Lung microvascular endothelial cell (primary cell): ENCODE measurements around the gene RTCB. TPM values are rescaled to one million over a fixed set of nuclear protein-coding genes. Genes with fewer than 3 reads are reported as not detected.
A peak's percentile ranks its signal among the peaks of the same experiment; 100 is the strongest.
"Not testable (repeated sequence)": the region's sequence is repeated elsewhere in the genome, so short reads cannot be mapped to it uniquely, and the experiment has no call there.

Experiments used
- DNase-seq, 2 donors: peaks; one replicate each; pipeline versions ENCODE4 v3.0.0 to v3.0.0-alpha.2; 2010; ENCODE audit warnings: low read depth in 2 of 2
- total RNA-seq: library from RNA; depleted of rRNA; stranded (reverse); fragments of >200 nt; gene quantifications from 2 replicates; pipeline ENCODE4 v1.2.1, GENCODE V29; 2014

RTCB gene
- total RNA-seq, 1 donor from 2014 or later, result 107 TPM

DNA sequence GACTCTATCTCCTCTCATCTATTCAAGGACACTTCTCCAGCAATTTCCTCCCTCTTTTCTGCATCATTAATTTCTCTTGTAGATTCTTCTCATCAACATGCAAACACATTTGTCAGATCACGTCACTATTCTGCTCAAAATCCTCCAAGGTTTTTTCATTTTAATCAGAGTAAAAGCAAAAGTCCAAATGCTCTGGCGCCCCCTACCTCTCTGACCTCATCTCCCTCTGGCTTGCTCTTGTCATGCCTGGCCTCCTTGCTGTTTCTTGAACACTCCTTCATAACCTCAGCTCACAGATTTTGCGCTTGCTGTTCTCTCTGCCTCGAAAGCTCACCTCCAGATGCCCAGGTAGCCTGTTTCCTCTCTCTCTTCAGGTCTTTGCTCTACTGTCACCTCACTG lies 22.4 kb downstream of the RTCB start:
- DNase-seq, result peak; percentile 30 to 40

GRCh38 chr22:32385681-32386080 lies 26.4 kb downstream of the RTCB start:
- DNase-seq, result no peak

GRCh38 chr22:32380991-32381390 lies 31.1 kb downstream of the RTCB start:
- DNase-seq, result peak; percentile 8 to 84

- DNase-seq, result peak; percentile 67 to 80
Observed at GRCh38 chr22:32378707-32379272, 33.3 kb downstream of the RTCB start.

GRCh38 chr22:32376681-32377080 lies 35.4 kb downstream of the RTCB start:
- no peak for DNase-seq

DNA sequence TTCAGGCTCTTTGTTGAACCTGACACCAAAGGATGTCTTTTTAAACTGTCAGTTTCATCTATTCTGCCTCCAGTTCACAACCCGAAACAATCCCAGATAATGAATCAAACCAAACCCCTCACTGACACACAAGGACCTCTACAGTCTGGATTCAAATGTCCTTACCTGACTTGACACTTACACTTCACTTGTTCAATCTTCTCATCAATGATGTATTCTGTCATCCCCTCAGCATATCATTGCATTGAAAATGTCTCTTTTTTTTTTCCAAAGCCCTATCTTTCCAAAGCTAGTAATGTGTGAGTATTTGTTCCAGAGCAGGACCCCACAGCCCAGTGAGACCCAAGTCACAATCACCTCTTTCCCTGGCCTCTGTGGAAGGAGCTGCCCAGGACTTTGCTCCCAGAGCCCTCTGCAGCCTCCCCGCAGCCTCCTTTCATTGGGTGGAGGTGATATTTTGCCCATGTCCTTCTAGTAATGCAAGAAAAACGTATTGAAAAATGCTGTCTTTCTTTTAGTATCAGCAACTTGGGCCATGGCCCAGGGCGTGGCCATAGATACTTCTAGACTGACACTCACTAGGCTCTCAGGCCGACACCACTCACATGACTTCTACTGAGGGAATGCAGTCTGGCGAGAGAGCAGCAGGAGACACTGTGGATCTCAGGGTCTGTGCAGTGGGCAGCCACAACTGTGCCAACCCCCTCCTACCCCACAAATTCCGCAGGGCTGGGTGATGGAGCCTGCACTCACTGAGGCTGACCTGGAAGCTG lies 36.2 kb downstream of the RTCB start:
- DNase-seq, result no peak

DNA sequence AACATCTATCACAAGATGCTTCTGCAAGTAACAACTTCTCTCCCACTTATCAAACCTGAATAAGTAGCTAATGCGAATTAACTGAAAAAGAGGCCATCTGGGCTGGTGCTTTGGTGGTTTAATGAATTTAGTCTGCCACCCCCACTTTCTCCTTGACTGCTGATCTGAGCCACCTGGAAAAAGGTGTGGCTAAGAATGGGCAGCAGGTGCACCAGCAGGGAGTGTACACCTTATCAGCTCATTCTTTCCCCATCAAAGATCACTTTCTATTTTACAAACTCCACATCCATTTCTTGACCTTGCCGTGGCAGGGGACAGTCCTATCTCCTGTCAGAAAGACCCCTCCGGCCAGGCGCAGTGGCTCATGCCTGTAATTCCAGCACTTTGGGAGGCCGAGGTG lies 47.8 kb downstream of the RTCB start:
- DNase-seq, result no peak

- no peak for DNase-seq
Observed at GRCh38 chr22:32361257-32361656, 50.8 kb downstream of the RTCB start.

- DNase-seq, result peak in 1 of 2 donors; percentile 43
Observed at GRCh38 chr22:32360096-32360495, 52.0 kb downstream of the RTCB start.

- DNase-seq, result not testable (repeated sequence)
Observed at GRCh38 chr22:32357567-32357966, 54.5 kb downstream of the RTCB start, which contains the start of gene RFPL3. Gene RFPL3 (plus strand): TSS chr22:32357867. CDS start chr22:32358072, 205 bp downstream.

DNA sequence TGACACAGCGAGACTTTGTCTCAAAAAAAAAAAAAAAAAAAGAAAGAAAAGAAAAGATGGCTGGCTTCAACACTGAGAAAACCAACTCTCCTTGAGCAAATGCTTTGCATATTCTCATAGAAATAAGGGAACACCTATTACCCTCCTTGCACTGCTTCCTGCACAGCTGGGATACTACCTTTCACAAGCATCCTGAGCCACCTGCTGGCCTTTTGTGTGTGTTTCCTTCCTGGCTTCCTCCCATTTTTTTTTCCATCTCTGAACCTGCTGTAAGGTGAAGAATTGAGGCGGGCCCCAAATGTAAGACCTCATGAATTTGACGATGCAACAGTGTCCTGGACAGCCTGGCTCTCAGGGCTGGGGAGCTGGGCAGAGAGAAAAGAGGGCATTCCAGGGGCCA lies 56.3 kb downstream of the RTCB start:
- peak in 1 of 2 donors; percentile 37 for DNase-seq

GRCh38 chr22:32354360-32355351 lies 57.4 kb downstream of the RTCB start:
- DNase-seq, result peak; percentile 91 to 96

- no peak for DNase-seq
Observed at GRCh38 chr22:32353840-32354239, 58.2 kb downstream of the RTCB start.

DNA sequence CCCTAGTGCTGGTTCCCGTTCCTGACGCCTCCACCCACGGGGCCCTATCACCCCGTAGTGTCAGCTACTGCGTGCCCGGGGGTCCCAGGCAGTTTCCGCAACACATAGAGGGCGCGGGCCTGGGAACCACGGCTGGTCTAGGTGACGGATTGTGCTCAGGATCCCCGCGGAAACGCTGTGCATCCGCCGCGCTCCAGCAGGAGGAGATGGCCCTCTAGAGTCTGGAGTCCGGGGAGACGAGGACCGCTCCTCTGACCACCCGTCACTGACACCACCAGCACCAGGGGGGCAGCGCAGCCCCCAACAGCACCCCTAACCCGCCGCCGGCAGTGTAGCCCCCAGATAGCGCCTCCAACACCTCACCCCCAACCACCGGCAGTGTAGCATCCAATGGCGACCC lies 58.8 kb downstream of the RTCB start:
- DNase-seq, result no peak

- no peak for DNase-seq
Observed at GRCh38 chr22:32352681-32353080, 59.4 kb downstream of the RTCB start.

GRCh38 chr22:32351875-32352274 lies 60.2 kb downstream of the RTCB start:
- DNase-seq, result not testable (repeated sequence)

DNA sequence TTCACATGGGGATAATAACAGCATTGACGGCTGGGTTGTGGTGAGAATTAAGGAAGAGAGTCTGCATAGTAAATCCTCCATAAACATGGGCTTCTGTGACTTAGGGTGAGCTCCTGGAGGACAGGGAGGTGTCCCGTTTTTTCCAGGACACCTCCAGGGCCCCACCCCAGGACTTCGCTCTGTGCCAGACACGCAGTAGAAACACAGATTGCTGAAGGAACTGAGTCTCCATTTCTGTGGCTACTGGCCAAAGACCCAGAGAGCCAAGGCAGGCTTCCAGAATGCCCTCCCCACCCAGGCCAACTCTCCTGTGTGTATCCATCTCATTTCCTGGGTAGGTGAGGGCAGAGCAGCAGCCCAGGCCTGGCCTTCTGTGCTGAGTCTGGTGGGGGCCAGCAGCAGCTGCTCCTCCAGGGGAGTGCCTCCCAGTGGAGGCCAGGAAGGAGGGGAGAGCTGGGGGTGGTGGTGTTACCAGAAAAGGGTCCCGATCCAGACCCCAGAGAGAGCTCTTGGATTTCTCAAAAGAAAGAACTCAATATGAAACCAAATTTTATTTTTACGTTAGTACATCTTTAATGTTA lies 63.9 kb downstream of the RTCB start:
- DNase-seq, result no peak

DNA sequence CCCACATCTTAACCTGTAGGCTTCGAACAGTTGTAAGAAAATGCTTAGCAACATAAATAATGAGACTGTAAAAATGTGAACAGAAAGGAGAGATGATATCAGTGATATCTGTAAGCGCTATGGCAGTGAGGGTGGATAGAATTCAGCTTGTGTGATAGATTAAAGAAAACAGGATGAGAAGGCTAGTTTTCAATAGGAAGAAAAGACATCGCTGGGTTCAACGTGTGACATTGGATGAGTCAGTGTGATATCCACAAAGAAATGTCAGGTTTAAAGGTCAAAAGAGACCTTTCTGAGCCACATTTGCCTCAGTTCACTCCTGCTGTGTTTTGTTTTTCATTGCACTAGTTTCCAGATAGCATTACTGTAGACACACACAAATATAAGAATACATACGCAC lies 68.1 kb downstream of the RTCB start:
- DNase-seq, result peak in 1 of 2 donors; percentile 28

- DNase-seq, result no peak
Observed at GRCh38 chr22:32342977-32343376, 69.1 kb downstream of the RTCB start.

DNA sequence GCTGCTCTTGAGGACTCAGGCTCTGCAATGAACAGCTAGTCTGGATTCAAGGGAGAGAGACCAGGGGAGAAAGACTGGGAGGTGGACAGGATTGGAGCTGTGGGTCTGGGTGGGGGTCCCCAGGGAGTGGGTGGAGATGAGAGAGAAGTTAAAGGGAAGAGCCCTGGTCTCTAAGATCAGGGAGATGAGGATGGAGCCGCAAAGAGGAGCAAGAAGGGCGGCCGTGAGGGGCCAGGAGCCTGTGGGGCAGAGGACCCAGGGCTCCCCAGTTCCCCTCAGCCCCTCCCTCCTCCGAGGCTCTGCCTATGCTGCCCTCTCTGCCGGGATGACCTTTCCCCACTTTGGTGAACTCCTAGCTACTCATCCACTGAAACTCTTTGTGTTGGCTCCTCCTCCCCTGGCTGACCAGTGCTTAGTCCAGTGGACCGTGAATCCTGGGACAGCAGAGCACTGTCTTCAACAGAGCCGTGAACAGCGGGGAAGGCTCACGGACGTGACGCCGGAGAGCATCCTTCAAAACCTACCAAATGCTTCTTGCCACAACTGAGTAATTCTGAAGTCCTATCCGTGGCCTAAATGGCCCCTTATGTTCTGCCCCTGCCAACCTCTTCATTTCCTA lies 70.8 kb downstream of the RTCB start:
- no peak for DNase-seq

GRCh38 chr22:32340411-32340810 lies 71.6 kb downstream of the RTCB start:
- DNase-seq, result no peak
